Nephron progenitor cell (in vitro differentiated cells): ENCODE data around the gene MDK.

ENCODE experiments used
- DNase-seq: peaks from one replicate; pipeline ENCODE4 v3.0.0; 2021
- H3K27ac Mint-ChIP-seq: 2 replicates; pipeline ENCODE4 v1.8.0; 2021; ENCODE audit warnings: mild to moderate bottlenecking, moderate library complexity, mixed read lengths
- H3K27me3 Mint-ChIP-seq: 2 replicates; pipeline ENCODE4 v1.8.0; 2021; ENCODE audit warnings: mild to moderate bottlenecking, low read depth, mixed read lengths; ENCODE audit not compliant: poor library complexity
- H3K36me3 Mint-ChIP-seq: 2 replicates; pipeline ENCODE4 v1.8.0; 2021; ENCODE audit warnings: low read depth, mixed read lengths
- H3K4me1 Mint-ChIP-seq: 2 replicates; pipeline ENCODE4 v1.8.0; 2021; ENCODE audit warnings: mixed read lengths
- H3K4me3 Mint-ChIP-seq: 2 replicates; pipeline ENCODE4 v1.8.0; 2021; ENCODE audit warnings: mild to moderate bottlenecking, moderate library complexity, mixed read lengths
- H3K9me3 Mint-ChIP-seq: 2 replicates; pipeline ENCODE4 v1.8.0; 2021; ENCODE audit warnings: mild to moderate bottlenecking, moderate library complexity, mixed read lengths
- TF ChIP-seq, protein P1 (sequence below): fragments of 200-600 bp; sonication (generic); IDR thresholded peaks from 2 replicates; pipeline ENCODE4 v1.5.0; 2021; ENCODE audit warnings: antibody characterized with exemption

The MDK gene

GRCh38 chr11:46404476-46405017 is 23.1 kb downstream of the MDK start:
- no peak overlapping the region for H3K27ac Mint-ChIP-seq
- H3K36me3 Mint-ChIP-seq, result peaks cover 30% of the 10 kb centered on the region
- TF ChIP-seq, protein P1, sequence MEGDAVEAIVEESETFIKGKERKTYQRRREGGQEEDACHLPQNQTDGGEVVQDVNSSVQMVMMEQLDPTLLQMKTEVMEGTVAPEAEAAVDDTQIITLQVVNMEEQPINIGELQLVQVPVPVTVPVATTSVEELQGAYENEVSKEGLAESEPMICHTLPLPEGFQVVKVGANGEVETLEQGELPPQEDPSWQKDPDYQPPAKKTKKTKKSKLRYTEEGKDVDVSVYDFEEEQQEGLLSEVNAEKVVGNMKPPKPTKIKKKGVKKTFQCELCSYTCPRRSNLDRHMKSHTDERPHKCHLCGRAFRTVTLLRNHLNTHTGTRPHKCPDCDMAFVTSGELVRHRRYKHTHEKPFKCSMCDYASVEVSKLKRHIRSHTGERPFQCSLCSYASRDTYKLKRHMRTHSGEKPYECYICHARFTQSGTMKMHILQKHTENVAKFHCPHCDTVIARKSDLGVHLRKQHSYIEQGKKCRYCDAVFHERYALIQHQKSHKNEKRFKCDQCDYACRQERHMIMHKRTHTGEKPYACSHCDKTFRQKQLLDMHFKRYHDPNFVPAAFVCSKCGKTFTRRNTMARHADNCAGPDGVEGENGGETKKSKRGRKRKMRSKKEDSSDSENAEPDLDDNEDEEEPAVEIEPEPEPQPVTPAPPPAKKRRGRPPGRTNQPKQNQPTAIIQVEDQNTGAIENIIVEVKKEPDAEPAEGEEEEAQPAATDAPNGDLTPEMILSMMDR, result no peak
- no peaks in the 10 kb centered on the region for H3K27me3 Mint-ChIP-seq
- H3K4me3 Mint-ChIP-seq, result no peak overlapping the region
- peaks cover 11% of the 10 kb centered on the region for H3K4me1 Mint-ChIP-seq
- no peak for DNase-seq
- H3K9me3 Mint-ChIP-seq, result no peaks in the 10 kb centered on the region

- DNase-seq, result no peak
- H3K36me3 Mint-ChIP-seq, result peaks cover 31% of the 10 kb centered on the region
- peaks cover 11% of the 10 kb centered on the region for H3K4me1 Mint-ChIP-seq
- no peaks in the 10 kb centered on the region for H3K27me3 Mint-ChIP-seq
- no peak overlapping the region for H3K27ac Mint-ChIP-seq
- no peaks in the 10 kb centered on the region for H3K9me3 Mint-ChIP-seq
- no peak overlapping the region for H3K4me3 Mint-ChIP-seq
- TF ChIP-seq, protein P1, result no peak
Measured at GRCh38 chr11:46407635-46408034, 26.2 kb downstream of the MDK start.

DNA sequence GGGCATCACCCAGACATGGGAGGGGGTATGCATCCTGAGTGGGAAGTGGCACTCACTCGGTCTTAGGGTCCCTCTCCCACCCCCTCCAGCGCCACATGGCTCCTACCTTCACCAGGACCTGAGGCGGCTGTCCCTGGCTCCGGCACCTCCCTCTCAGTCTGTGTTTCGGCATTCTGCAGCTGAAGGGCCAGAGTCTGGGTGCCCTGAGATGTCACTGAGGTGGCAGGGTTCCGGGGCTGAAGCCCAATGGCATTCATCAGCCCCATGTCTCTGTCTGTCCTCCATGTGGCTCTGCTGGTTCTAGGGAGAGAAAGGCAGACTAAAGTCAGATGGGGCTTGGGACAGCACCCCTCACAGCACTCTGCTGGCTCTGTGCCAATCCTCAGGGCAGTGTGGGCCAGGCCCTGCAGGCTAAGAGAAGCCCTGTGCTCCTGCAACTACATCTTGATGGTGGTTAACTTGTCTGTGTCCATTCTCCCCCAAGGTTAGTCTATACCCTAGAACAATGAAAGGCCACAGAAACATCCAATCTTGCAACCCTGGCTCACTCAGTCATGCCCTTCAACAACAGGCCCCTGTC is 27.0 kb downstream of the MDK start:
- H3K36me3 Mint-ChIP-seq, result peaks cover 24% of the 10 kb centered on the region
- no peaks in the 10 kb centered on the region for H3K9me3 Mint-ChIP-seq
- TF ChIP-seq, protein P1, result no peak
- H3K27me3 Mint-ChIP-seq, result no peaks in the 10 kb centered on the region
- no peak overlapping the region for H3K4me3 Mint-ChIP-seq
- H3K27ac Mint-ChIP-seq, result peak overlapping the region; percentile 64
- peaks cover 6% of the 10 kb centered on the region for H3K4me1 Mint-ChIP-seq
- no peak for DNase-seq

DNA sequence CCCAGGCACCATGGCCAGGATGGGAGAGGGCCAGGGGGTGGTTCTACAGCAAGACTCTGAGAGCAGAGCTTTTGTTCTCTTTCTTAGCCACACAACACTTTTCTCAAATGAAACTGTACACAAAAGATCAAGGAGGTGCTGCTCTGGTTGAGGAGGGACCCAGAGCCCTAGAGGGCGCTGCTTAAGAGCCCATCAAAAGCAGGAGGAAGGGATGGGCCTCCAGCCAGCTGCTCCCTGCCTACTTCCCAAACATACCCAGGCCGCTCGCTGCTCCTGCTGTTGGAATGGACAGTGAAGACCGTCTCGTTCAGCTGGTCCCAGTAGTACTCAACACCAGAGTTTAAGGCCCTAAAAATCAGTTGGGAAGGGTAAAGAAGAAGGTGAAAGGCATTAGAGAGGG is 28.6 kb downstream of the MDK start:
- no peak overlapping the region for H3K27ac Mint-ChIP-seq

GRCh38 chr11:46413760-46414465 is 32.4 kb downstream of the MDK start:
- H3K4me3 Mint-ChIP-seq, result no peak overlapping the region
- H3K27me3 Mint-ChIP-seq, result peaks cover 3% of the 10 kb centered on the region
- peaks cover 23% of the 10 kb centered on the region for H3K4me1 Mint-ChIP-seq
- no peaks in the 10 kb centered on the region for H3K9me3 Mint-ChIP-seq
- DNase-seq, result no peak
- peak overlapping the region; percentile 69 for H3K27ac Mint-ChIP-seq
- TF ChIP-seq, protein P1, result no peak
- peaks cover 40% of the 10 kb centered on the region for H3K36me3 Mint-ChIP-seq

More for the DNA sequence above, 28.6 kb downstream of the MDK start:
- no peaks in the 10 kb centered on the region for H3K27me3 Mint-ChIP-seq
- DNase-seq, result no peak
- no peak overlapping the region for H3K4me3 Mint-ChIP-seq
- no peaks in the 10 kb centered on the region for H3K9me3 Mint-ChIP-seq
- H3K36me3 Mint-ChIP-seq, result peaks cover 32% of the 10 kb centered on the region
- peaks cover 4% of the 10 kb centered on the region for H3K4me1 Mint-ChIP-seq
- TF ChIP-seq, protein P1, result no peak
